GM12872 (cell line): Measurements from ENCODE around the gene C1orf232.

Experiments
- CTCF ChIP-seq: IDR thresholded peaks from 3 replicates; pipeline ENCODE4 v1.5.1; 2011; ENCODE audit warnings: low read depth, mild to moderate bottlenecking, low read length, moderate library complexity; ENCODE audit not compliant: insufficient read depth

Gene C1orf232

GRCh38 chr1:26168410-26169197 is at the start of gene C1orf232:
Gene C1orf232, minus strand, starts transcription at chr1:26168963. Its CDS starts 464 bp downstream, at chr1:26168499.
- no peak for TF ChIP-seq CTCF

GRCh38 chr1:26215246-26215645 is 46.5 kb upstream of the C1orf232 start:
- no peak for TF ChIP-seq CTCF

- no peak for TF ChIP-seq CTCF
Measured at GRCh38 chr1:26213335-26213905, 44.7 kb upstream of the C1orf232 start.

- no peak for TF ChIP-seq CTCF
Measured at GRCh38 chr1:26212726-26213125, 44.0 kb upstream of the C1orf232 start.

GRCh38 chr1:26210147-26210870 is 41.5 kb upstream of the C1orf232 start:
- no peak for TF ChIP-seq CTCF

GRCh38 chr1:26203642-26204318 is 35.0 kb upstream of the C1orf232 start:
- 0 out of 3 replicates have a peak, but pooled peaks have one; percentile 3 for TF ChIP-seq CTCF

GRCh38 chr1:26200413-26200812 is 31.6 kb upstream of the C1orf232 start:
- TF ChIP-seq CTCF = no peak
